ENCODE results near the gene ZNF521. TPM values are rescaled to one million over a fixed set of nuclear protein-coding genes. Genes with fewer than 3 reads are reported as not detected.
A peak's percentile ranks its signal among the peaks of the same experiment; 100 is the strongest.

Gene ZNF521
- total RNA-seq, 1 experiment from 2014 or later: 0.04 TPM

GRCh38 chr18:25289001-25289631, 62.9 kb downstream of the ZNF521 start:
- peak; percentile 88 for ATAC-seq
- peaks cover 18% of the 10 kb centered on the region for H3K4me1 ChIP-seq (ENCODE audit: insufficient read depth, low read length)
- peak overlapping the region; percentile 45 for H3K9ac ChIP-seq (ENCODE audit: low read length)
- no peaks in the 10 kb centered on the region for H3K79me2 ChIP-seq (ENCODE audit: low read length)
- peak overlapping the region; percentile 95 for H3K27ac ChIP-seq (ENCODE audit: low read length)
- peak overlapping the region; percentile 75 for H3K4me2 ChIP-seq (ENCODE audit: low read length)
- H3K4me3 ChIP-seq (ENCODE audit: low read length): peak overlapping the region; percentile 49
- H3K9me3 ChIP-seq (ENCODE audit: low read length): no peaks in the 10 kb centered on the region
- peak overlapping the region; percentile 58 for H2AFZ ChIP-seq (ENCODE audit: low read length)
- TF ChIP-seq EZH2phosphoT487 (IDR thresholded peaks at IDR 0.05; ENCODE audit: borderline replicate concordance, low read length): no peak
- no peak for TF ChIP-seq EZH2 (IDR thresholded peaks at IDR 0.05; ENCODE audit: low read length, unreplicated experiment)
- no peak for TF ChIP-seq CTCF (conservative IDR thresholded peaks at IDR 0.05; ENCODE audit: low read depth, low read length)
- intact Hi-C loops (cut with micrococcal nuclease): loop anchor here (1.0 to 5.0 kb wide), 2 partner anchors 41 to 63 kb away; partner anchors contain the start of gene ZNF521
- DNase-seq: peak; percentile 84
- no peaks in the 10 kb centered on the region for H3K27me3 ChIP-seq (ENCODE audit: low read length)
- H4K20me1 ChIP-seq (ENCODE audit: low read length): no peaks in the 10 kb centered on the region
- BruUV-seq (replicated peaks): no TSS peak
- H3K9me2 ChIP-seq (replicated peaks; ENCODE audit: low read length): no peaks in the 10 kb centered on the region
- H3K36me3 ChIP-seq (ENCODE audit: low read depth, low read length): no peaks in the 10 kb centered on the region
- ChIA-PET CTCF (interaction anchor here (0.5 to 0.6 kb wide), 3 partner anchors 41 to 150 kb away, joined by 3 to 15 read pairs (median 3); no protein-coding TSS in a partner anchor), POLR2A (ENCODE audit: unreplicated experiment) (interaction anchor here (0.6 to 1.2 kb wide), 5 partner anchors 9 to 63 kb away, joined by 3 to 6 read pairs (median 3); partner anchors contain the start of gene ZNF521)
- H3F3A ChIP-seq (ENCODE audit: low read length, unreplicated experiment): no peaks in the 10 kb centered on the region

DNA sequence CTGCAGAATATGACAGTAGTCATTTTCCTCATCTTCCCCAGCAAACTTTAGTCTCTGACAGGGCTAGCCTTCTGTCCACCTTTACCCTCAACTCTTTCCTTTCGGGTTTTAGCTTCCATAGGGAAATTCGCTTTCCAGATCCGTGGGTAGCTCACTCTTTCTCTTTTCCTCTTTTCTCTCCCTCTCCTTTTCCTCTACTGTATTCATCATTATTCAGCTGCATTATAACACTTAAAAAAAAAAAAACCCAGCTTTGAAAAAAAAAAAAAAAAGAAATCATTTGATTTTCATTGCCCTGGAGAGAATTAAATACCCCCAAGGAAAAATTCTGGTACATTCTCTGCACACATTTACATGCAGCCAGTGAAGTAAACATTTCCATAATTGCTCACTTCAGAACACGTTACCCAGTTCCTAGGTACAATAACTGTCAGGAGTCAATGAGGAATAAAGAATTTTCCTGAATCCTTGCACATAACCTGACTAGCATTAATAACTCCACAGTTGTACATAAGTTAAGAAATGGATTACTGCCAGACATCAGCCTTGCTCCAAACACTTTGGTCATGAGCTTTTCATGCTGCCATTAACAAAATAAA, 63.5 kb downstream of the ZNF521 start:
- TSS peak; percentile 95 for BruUV-seq (replicated peaks)
- ChIA-PET POLR2A (ENCODE audit: unreplicated experiment) (interaction anchor here (0.7 to 1.2 kb wide), 3 partner anchors 11 to 60 kb away, joined by 3 to 6 read pairs (median 3); no protein-coding TSS in a partner anchor), CTCF (interaction anchor here (0.5 to 0.6 kb wide), 2 partner anchors 42 to 149 kb away, joined by 3 to 15 read pairs; no protein-coding TSS in a partner anchor)
- no peaks in the 10 kb centered on the region for H3K9me2 ChIP-seq (replicated peaks; ENCODE audit: low read length)
- peak overlapping the region; percentile 45 for H3K9ac ChIP-seq (ENCODE audit: low read length)
- H3K4me3 ChIP-seq (ENCODE audit: low read length): peak overlapping the region; percentile 49
- H3K36me3 ChIP-seq (ENCODE audit: low read depth, low read length): no peaks in the 10 kb centered on the region
- H2AFZ ChIP-seq (ENCODE audit: low read length): peak overlapping the region; percentile 58
- no peaks in the 10 kb centered on the region for H4K20me1 ChIP-seq (ENCODE audit: low read length)
- H3K9me3 ChIP-seq (ENCODE audit: low read length): no peaks in the 10 kb centered on the region
- TF ChIP-seq EZH2 (IDR thresholded peaks at IDR 0.05; ENCODE audit: low read length, unreplicated experiment) (no peak), CTCF (conservative IDR thresholded peaks at IDR 0.05; ENCODE audit: low read depth, low read length) (no peak), EZH2phosphoT487 (IDR thresholded peaks at IDR 0.05; ENCODE audit: borderline replicate concordance, low read length) (no peak)
- no peaks in the 10 kb centered on the region for H3F3A ChIP-seq (ENCODE audit: low read length, unreplicated experiment)
- no peak; the same call in 1 of the 2 replicates for ATAC-seq
- no peak for DNase-seq
- no peaks in the 10 kb centered on the region for H3K27me3 ChIP-seq (ENCODE audit: low read length)
- no peaks in the 10 kb centered on the region for H3K79me2 ChIP-seq (ENCODE audit: low read length)
- H3K4me1 ChIP-seq (ENCODE audit: insufficient read depth, low read length): peaks cover 18% of the 10 kb centered on the region
- peak overlapping the region; percentile 75 for H3K4me2 ChIP-seq (ENCODE audit: low read length)
- intact Hi-C loops (cut with micrococcal nuclease): loop anchor here (5.0 kb wide), 1 partner anchor 64 kb away; the partner anchor contains the start of gene ZNF521
- peak overlapping the region; percentile 95 for H3K27ac ChIP-seq (ENCODE audit: low read length)
